Mesendoderm (in vitro differentiated cells): ENCODE measurements around the gene RPS16.
"Not testable (repeated sequence)": the region's sequence is repeated elsewhere in the genome, so short reads cannot be mapped to it uniquely, and the experiment has no call there.

Experiments
- DNase-seq: peaks from one replicate; pipeline ENCODE4 v3.0.0; 2013
- H2AK5ac ChIP-seq: 2 replicates; pipeline ENCODE4 v1.6.1; 2013; ENCODE audit warnings: low read length, inconsistent platforms
- H2BK120ac ChIP-seq: 2 replicates; pipeline ENCODE4 v1.6.1; 2013; ENCODE audit warnings: low read depth, mild to moderate bottlenecking, low read length, moderate library complexity, mixed read lengths
- H2BK15ac ChIP-seq: replicated peaks from 2 replicates; pipeline ENCODE4 v1.6.1; 2013; ENCODE audit warnings: low read depth, mild to moderate bottlenecking, moderate library complexity
- H2BK5ac ChIP-seq: 2 replicates; pipeline ENCODE4 v1.6.1; 2013; ENCODE audit warnings: low read length, inconsistent platforms
- H3K18ac ChIP-seq: 2 replicates; pipeline ENCODE4 v1.6.1; 2013; ENCODE audit warnings: mild to moderate bottlenecking, low read length, mixed read lengths
- H3K23ac ChIP-seq: one replicate; pipeline ENCODE4 v1.6.1; 2013; ENCODE audit warnings: low read length
- H3K27ac ChIP-seq: 2 replicates; pipeline ENCODE4 v1.5.1; 2013; ENCODE audit warnings: low read depth, mild to moderate bottlenecking, inconsistent platforms, low read length, moderate library complexity
- H3K27me3 ChIP-seq: 2 replicates; pipeline ENCODE4 v1.6.1; 2013; ENCODE audit warnings: low read length, control low read depth, mild to moderate bottlenecking, inconsistent platforms; ENCODE audit not compliant: insufficient read depth, poor library complexity
- H3K36me3 ChIP-seq: 2 replicates; pipeline ENCODE4 v1.6.1; 2013; ENCODE audit warnings: low read length, inconsistent platforms; ENCODE audit not compliant: control insufficient read depth, insufficient read depth
- H3K4ac ChIP-seq: one replicate; pipeline ENCODE4 v1.6.1; 2013; ENCODE audit warnings: low read depth, mild to moderate bottlenecking, low read length, moderate library complexity
- H3K4me1 ChIP-seq: 2 replicates; pipeline ENCODE4 v1.6.1; 2013; ENCODE audit warnings: low read depth, low read length, inconsistent platforms; ENCODE audit not compliant: control insufficient read depth
- H3K4me2 ChIP-seq: 2 replicates; pipeline ENCODE4 v1.6.1; 2013; ENCODE audit warnings: low read length
- H3K4me3 ChIP-seq: 2 replicates; pipeline ENCODE4 v1.5.1; 2013; ENCODE audit warnings: mild to moderate bottlenecking, low read length
- H3K56ac ChIP-seq: one replicate; pipeline ENCODE4 v1.6.1; 2013; ENCODE audit warnings: low read length
- H3K79me1 ChIP-seq: 2 replicates; pipeline ENCODE4 v1.6.1; 2013; ENCODE audit warnings: low read length, inconsistent platforms
- H3K79me2 ChIP-seq: 2 replicates; pipeline ENCODE4 v1.6.1; 2013; ENCODE audit warnings: mild to moderate bottlenecking, low read length; ENCODE audit not compliant: control insufficient read depth, insufficient read depth
- H3K9ac ChIP-seq: 2 replicates; pipeline ENCODE4 v1.6.1; 2013; ENCODE audit warnings: low read length, inconsistent platforms
- H4K5ac ChIP-seq: one replicate; pipeline ENCODE4 v1.6.1; 2013; ENCODE audit warnings: low read length
- H4K8ac ChIP-seq: one replicate; pipeline ENCODE4 v1.6.1; 2013; ENCODE audit warnings: low read depth, mild to moderate bottlenecking, control low read depth, low read length, moderate library complexity
- WGBS: extraction: QIAGEN DNeasy Blood & Tissue Kit; methylation state at CpG from one replicate; pipeline ENCODE4 v1.1.7; 2013; ENCODE audit warnings: low lambda C conversion rate, missing lambda C conversion rate; ENCODE audit not compliant: insufficient coverage; ENCODE audit errors: extremely low coverage; 5-methylcytosine and 5-hydroxymethylcytosine counted together

The RPS16 gene

DNA sequence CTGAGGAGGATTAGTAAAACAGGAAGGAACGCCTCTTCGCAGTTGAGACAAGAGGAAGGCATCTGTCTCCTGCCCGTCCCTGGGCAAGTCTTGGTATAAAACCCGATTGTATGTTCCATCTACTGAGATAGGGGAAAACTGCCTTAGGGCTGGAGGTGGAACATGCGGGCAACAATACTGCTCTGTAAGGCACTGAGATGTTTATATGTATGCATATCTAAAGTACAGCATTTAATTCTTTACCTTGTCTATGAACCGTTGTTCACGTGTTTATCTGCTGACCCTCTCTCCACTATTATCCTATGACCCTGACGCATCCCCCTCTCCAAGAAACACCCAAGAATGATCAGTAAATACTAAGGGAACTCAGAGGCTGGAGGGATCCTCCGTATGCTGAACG, 44.2 kb upstream of the RPS16 start:
- peaks cover 11% of the 10 kb centered on the region for H3K36me3 ChIP-seq
- peak overlapping the region; percentile 66 for H3K9ac ChIP-seq
- WGBS = no CpG with 5 or more reads among the region's 10 CpGs
- peak overlapping the region; percentile 78 for H3K56ac ChIP-seq
- no peak overlapping the region for H4K5ac ChIP-seq
- H3K4me1 ChIP-seq = no peaks in the 10 kb centered on the region
- H3K4ac ChIP-seq = no peak overlapping the region
- H3K79me2 ChIP-seq = peaks cover 17% of the 10 kb centered on the region
- H2BK15ac ChIP-seq = no peak overlapping the region
- no peak overlapping the region for H2AK5ac ChIP-seq
- no peak overlapping the region for H4K8ac ChIP-seq
- no peak overlapping the region for H3K27ac ChIP-seq
- H3K79me1 ChIP-seq = peaks cover 14% of the 10 kb centered on the region
- no peak overlapping the region for H3K23ac ChIP-seq
- H2BK120ac ChIP-seq = no peak overlapping the region
- H3K4me3 ChIP-seq = no peak overlapping the region
- H3K27me3 ChIP-seq = no peaks in the 10 kb centered on the region
- no peak overlapping the region for H3K4me2 ChIP-seq
- DNase-seq = no peak
- H2BK5ac ChIP-seq = no peak overlapping the region
- H3K18ac ChIP-seq = no peak overlapping the region

DNA sequence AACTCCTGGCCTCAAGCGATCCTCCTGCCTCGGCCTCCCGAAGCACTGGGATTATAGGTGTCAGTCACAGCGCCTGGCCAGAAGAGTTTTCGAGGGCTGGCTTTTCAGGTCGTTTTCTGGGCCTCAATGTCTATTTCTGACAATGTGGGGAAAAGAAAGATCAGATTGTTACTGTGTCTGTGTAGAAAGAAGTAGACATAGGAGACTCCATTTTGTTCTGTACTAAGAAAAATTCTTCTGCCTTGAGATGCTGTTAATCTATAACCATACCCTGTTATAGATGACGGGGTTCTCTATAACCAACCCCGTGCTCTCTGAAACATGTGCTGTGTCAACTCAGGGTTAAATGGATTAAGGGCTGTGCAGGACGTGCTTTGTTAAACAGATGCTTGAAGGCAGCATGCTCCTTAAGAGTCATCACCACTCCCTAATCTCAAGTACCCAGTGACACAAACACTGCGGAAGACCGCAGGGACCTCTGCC, 43.6 kb upstream of the RPS16 start:
- H3K27ac ChIP-seq, H3K4me2 ChIP-seq, H2BK5ac ChIP-seq, H2BK15ac ChIP-seq, H3K4me1 ChIP-seq, H3K4ac ChIP-seq, H4K8ac ChIP-seq, H3K9ac ChIP-seq, H3K4me3 ChIP-seq, H4K5ac ChIP-seq, H3K23ac ChIP-seq, H2BK120ac ChIP-seq, DNase-seq, H3K18ac ChIP-seq, H3K27me3 ChIP-seq, H2AK5ac ChIP-seq: not testable (repeated sequence)
- H3K56ac ChIP-seq = peak overlapping the region; percentile 49
- WGBS = no CpG with 5 or more reads among the region's 11 CpGs
- H3K79me2 ChIP-seq = peaks cover 17% of the 10 kb centered on the region
- peaks cover 14% of the 10 kb centered on the region for H3K79me1 ChIP-seq
- H3K36me3 ChIP-seq = peaks cover 13% of the 10 kb centered on the region

- Histone ChIP-seq H3K27ac (no peak overlapping the region), H2BK5ac (no peak overlapping the region), H3K79me1 (no peaks in the 10 kb centered on the region), H3K18ac (no peak overlapping the region), H4K8ac (no peak overlapping the region), H3K4me2 (no peak overlapping the region), H3K36me3 (peaks cover 12% of the 10 kb centered on the region), H2AK5ac (no peak overlapping the region), H4K5ac (no peak overlapping the region), H3K4me1 (no peaks in the 10 kb centered on the region), H3K56ac (no peak overlapping the region), H3K79me2 (peaks cover under 1% of the 10 kb centered on the region), H3K27me3 (no peaks in the 10 kb centered on the region), H3K9ac (no peak overlapping the region), H2BK15ac (no peak overlapping the region), H3K23ac (no peak overlapping the region), H2BK120ac (no peak overlapping the region), H3K4ac (no peak overlapping the region), H3K4me3 (no peak overlapping the region)
- DNase-seq = no peak
- no CpG with 5 or more reads among the region's 2 CpGs for WGBS
Observed at GRCh38 chr19:39475748-39476147, 40.0 kb upstream of the RPS16 start.

DNA sequence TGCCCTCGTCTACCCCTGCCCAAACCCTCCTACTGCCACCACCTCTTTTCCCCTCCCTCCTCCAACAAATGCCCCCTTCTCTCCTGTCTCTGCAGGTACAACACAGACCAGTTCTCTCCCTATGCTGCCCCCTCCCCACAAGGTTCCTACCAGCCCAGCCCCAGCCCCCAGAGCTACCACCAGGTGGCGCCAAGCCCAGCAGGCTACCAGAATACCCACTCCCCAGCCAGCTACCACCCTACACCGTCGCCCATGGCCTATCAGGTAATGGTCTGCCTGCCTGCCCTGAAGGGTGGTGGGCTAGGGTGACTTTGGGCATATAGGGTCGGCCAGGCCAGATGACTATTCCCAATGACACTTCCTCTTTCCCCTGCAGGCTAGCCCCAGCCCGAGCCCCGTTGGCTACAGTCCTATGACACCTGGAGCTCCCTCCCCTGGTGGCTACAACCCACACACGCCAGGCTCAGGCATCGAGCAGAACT, 38.4 kb upstream of the RPS16 start:
- no peaks in the 10 kb centered on the region for H3K27me3 ChIP-seq
- no peak overlapping the region for H3K18ac ChIP-seq
- H3K4me3 ChIP-seq = no peak overlapping the region
- H3K4ac ChIP-seq = no peak overlapping the region
- no peak overlapping the region for H2AK5ac ChIP-seq
- no CpG with 5 or more reads among the region's 9 CpGs for WGBS
- H3K4me2 ChIP-seq = no peak overlapping the region
- peak; percentile 78 for DNase-seq
- H2BK120ac ChIP-seq = no peak overlapping the region
- H3K56ac ChIP-seq = no peak overlapping the region
- H3K36me3 ChIP-seq = peaks cover 22% of the 10 kb centered on the region
- H3K79me2 ChIP-seq = no peaks in the 10 kb centered on the region
- H3K9ac ChIP-seq = no peak overlapping the region
- no peak overlapping the region for H3K23ac ChIP-seq
- no peak overlapping the region for H2BK5ac ChIP-seq
- no peak overlapping the region for H3K27ac ChIP-seq
- H2BK15ac ChIP-seq = no peak overlapping the region
- no peak overlapping the region for H4K8ac ChIP-seq
- no peaks in the 10 kb centered on the region for H3K4me1 ChIP-seq
- no peaks in the 10 kb centered on the region for H3K79me1 ChIP-seq
- no peak overlapping the region for H4K5ac ChIP-seq

DNA sequence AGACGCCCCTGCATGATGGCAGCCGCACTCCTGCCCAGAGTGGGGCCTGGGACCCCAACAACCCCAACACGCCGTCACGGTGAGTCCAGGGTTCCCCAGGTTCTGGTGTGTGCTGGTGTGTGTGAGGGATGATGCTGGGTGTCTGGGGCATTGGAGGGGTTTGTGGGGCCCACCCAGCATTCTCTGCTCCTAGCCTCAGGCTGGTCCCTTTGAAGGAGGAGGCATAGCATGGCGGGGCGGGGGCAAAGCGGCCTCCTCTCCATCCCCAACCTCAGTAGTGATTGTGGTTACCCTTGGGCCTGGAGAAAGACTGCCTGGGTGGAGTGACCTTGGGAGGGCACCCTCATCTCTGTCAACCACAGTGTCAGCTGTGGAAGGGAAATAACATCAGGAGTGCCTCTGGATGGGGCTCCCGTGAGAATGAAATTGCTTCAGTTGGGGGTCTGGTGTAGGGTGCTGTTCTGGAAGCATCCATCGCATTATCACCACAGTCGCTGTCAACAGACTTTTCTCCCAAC, 37.8 kb upstream of the RPS16 start:
- no peak overlapping the region for H3K23ac ChIP-seq
- no peak overlapping the region for H3K56ac ChIP-seq
- H3K18ac ChIP-seq = no peak overlapping the region
- no peak overlapping the region for H3K4me3 ChIP-seq
- no peak overlapping the region for H2BK120ac ChIP-seq
- no peak overlapping the region for H4K5ac ChIP-seq
- no peak overlapping the region for H2BK5ac ChIP-seq
- no peak overlapping the region for H3K9ac ChIP-seq
- H3K27ac ChIP-seq = no peak overlapping the region
- no peak overlapping the region for H2AK5ac ChIP-seq
- no peak overlapping the region for H3K4ac ChIP-seq
- H3K79me2 ChIP-seq = no peaks in the 10 kb centered on the region
- H3K36me3 ChIP-seq = peaks cover 22% of the 10 kb centered on the region
- no peak overlapping the region for H2BK15ac ChIP-seq
- WGBS = no CpG with 5 or more reads among the region's 11 CpGs
- no peak overlapping the region for H4K8ac ChIP-seq
- no peaks in the 10 kb centered on the region for H3K4me1 ChIP-seq
- no peaks in the 10 kb centered on the region for H3K27me3 ChIP-seq
- no peak for DNase-seq
- H3K4me2 ChIP-seq = no peak overlapping the region
- no peaks in the 10 kb centered on the region for H3K79me1 ChIP-seq
